Measurements from ENCODE around the gene PBX3.

PBX3 gene

GRCh38 chr9:125883565-125884217, 136.5 kb downstream of the PBX3 start:
- DNase-seq, result no peak

DNA sequence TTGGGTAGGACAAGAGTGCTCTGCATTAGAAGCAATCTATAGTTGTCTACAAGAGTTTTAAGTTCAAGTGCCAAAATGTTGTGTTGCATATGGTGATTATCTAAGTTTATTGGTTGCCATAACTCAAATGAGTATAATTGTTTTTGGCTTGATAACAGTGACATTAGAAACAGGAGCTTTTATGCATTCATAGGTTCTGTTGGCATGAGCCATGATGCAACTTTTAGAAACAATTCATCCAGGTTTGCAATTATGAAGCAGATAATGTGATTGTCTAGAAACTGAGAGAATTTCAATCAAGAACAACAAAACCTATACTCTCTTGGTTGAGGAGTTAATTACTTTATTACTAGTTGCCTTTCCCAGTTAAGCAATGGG, 137.0 kb downstream of the PBX3 start:
- no peak for DNase-seq

- DNase-seq, result no peak
Observed at GRCh38 chr9:125885405-125886034, 138.3 kb downstream of the PBX3 start.

DNA sequence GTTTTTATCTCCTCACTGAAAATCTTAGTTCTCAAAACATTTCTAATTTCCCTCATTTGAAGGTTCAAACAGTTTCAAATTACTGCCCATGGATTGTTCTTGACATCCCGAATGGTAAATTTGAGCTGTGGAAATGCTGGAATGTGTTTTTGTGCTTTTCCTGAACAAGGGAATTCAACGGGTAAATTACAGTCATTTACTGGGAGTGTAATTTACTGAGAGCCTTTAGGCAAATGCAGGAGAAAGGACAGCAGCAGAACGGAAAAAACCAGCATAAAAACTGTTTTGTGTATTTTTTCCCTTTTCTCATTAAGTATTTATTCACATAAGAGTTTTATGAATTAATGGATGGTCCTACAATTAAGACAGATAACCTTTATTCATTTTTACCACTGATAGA, 139.2 kb downstream of the PBX3 start:
- DNase-seq, result no peak

GRCh38 chr9:125887172-125887571, 140.0 kb downstream of the PBX3 start:
- peak; percentile 22 for DNase-seq

DNA sequence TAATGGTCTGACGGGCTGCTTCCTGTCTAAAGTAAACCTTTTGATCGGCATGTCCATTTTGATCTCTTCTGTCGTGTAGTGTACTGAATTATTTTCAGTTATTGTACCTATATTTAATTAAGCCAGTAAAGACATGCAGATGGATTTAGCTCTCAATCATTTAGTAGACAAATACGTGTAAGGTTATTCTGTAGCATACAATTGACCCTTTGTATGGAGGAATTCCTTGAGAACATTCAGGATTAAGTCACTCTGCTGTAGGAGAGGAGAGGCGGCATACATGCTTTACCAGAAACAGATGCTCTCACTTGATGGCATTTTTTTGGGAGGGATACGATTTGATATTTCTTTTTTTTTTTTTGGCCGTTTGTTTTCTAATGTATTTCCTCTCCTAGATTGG, 141.0 kb downstream of the PBX3 start:
- peak; percentile 21 for DNase-seq

DNA sequence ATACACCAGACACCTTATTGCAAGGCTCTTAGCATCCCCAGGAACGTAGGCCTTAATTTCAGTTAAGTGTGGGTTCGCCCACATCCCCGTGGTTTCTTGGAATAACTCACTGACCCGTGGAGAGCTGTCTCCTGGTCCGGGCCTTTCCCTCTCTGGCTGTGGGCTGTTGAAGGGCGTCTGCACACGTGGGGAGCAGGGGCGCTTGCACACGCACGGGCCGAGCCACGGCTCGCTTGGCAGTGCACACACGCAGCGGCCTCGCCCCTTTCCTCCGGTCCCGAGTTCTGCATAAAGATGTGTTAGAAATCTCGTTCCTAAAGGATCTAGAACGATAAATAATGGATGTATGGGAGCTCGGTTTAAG, 141.9 kb downstream of the PBX3 start:
- peak; percentile 53 for DNase-seq

GRCh38 chr9:125889476-125890419, 142.6 kb downstream of the PBX3 start:
- peak; percentile 71 for DNase-seq

DNA sequence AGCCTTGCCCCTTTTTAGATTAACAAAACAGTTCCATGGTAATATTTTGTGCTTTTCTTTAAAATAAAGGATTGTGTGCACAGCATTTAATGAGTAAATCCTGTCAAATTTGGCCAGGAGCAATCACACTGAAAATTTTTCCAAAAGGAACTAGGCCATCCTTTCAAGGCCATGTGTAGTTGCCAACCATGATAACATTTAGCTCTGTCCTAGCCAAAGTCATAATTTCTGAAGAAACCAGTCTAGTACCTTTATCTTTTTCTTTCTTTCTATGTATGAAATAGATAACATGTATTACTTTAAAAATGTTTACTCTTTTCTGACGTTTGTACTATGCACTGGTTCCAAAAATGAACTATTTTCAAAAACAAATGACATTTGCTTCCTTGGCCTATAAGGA, 143.7 kb downstream of the PBX3 start:
- peak; percentile 18 for DNase-seq

DNA sequence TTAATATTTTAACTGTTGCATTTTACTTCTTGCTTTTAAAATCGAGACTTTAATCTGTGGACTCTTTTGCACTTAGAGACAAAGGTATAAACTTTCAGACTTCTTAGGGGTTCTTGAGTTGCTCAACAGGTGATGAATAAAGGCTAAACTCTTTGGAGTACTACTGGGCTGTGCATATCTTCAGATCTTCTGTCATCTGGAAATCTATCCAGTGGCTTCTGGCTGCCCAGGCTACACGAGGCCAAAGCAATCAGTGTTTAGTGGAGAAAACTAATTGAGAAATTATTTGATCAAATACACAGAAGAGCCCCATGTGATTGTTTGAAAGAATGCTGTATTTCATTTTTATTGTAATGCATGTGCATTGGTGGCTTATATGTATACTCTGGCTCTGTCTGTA, 146.1 kb downstream of the PBX3 start:
- DNase-seq, result no peak

- no peak for DNase-seq
Observed at GRCh38 chr9:125894566-125894965, 147.4 kb downstream of the PBX3 start.

GRCh38 chr9:125896404-125896803, 149.2 kb downstream of the PBX3 start:
- DNase-seq, result no peak

- no peak for DNase-seq
Observed at GRCh38 chr9:125896964-125897363, 149.8 kb downstream of the PBX3 start.

DNA sequence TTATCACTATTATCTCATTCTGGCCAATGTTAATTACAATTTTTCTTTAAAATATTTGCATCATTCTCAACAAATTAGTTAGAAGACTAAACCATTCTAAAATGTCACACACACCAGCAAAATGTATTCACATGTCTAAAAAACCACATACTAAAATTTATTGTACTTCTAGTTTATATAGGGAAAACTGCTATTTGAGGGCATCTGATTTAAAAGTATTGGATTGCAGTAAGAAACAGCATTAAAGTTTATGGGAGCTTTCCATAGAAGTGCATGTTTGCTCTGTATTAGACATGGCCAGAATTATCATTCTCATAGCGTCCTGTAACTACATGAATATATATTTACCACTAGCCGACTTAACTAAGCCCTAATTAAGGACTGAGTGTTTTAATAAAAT, 150.3 kb downstream of the PBX3 start:
- no peak for DNase-seq

DNA sequence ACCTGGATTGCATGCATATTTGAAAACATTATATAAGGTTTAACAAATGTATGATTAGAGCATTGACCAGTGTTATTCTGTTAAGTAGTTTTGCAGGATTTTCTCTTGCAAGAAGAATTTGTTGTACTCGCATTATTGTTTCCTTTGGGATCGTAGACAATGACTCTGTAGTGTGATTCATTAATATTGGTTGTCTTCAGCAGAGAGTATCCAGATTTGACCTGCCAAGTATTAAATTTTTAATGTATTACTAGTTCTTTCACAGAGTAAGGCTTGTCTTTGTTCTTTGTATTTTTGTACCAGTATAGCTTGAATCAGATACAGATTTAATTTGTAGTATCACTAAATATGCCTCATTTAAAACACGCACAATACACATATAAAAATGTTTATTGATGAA, 155.0 kb downstream of the PBX3 start:
- DNase-seq, result no peak

DNA sequence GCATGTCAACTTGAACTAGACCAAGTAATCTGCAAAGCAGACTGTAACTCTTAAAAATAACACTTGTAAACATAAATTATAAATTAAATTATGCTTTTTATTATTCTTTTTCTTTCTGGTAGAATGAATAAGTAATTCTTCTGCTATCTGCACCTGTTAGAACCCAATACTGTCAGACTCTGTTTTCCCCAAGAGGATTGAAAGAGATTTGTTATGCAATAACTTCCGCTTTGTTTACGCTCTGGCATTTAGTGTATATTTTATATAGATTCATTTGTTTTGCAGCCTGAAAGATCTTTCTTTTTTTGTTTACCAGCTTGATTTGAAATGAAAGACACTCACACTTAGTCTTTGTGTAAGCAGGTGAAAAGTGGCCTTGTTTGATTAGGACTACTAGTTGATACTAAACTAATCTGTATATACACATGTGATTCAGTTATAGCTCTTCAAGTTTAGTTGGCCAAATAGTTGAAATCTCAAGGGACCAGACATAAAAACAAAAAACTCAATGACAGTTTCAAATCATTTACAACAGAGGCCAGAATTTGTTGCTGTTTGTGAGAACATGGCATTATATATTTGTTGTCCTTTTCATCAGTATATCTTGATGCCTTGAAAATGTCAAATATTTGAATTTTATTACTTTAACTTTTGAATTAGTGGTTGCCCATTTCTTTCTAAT, 155.8 kb downstream of the PBX3 start:
- DNase-seq, result no peak

GRCh38 chr9:125904155-125904851, 157.1 kb downstream of the PBX3 start:
- peak; percentile 35 for DNase-seq

DNA sequence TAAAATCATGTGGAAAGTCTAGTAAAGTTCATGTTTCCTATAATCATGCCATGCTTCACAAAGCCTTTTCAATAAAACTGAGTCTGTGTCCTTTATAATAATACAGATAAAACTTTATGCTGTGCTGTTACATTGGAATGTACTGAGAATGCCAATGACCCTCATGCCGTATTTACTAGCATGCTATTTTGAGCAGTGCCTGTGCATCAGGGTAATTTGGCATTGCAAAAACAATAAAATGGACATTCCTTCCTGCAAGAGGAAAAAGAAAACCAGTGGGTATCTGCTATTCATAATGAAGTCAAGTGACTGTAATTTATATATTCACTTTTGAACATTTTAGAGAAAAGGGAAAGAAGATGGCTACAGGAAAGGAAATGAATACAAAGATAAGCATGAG, 159.0 kb downstream of the PBX3 start:
- DNase-seq, result no peak

DNA sequence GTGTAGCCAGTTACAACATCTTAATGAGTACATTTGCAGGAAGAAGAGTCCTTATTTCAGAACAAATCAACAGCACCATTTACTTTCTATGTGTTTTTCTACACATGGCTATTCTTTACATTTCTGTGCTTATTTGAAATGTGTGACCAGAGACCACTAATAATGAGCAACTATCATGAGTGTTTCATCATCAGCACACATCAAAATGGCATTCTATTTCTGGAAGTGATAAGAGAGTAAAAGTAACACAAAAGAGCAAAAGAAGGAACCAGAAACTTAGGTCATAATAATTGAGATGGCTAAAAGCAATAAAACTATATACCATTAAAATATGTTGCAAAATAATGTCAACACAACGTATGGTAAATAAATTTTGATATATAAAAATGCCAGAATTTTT, 159.7 kb downstream of the PBX3 start:
- no peak for DNase-seq

DNA sequence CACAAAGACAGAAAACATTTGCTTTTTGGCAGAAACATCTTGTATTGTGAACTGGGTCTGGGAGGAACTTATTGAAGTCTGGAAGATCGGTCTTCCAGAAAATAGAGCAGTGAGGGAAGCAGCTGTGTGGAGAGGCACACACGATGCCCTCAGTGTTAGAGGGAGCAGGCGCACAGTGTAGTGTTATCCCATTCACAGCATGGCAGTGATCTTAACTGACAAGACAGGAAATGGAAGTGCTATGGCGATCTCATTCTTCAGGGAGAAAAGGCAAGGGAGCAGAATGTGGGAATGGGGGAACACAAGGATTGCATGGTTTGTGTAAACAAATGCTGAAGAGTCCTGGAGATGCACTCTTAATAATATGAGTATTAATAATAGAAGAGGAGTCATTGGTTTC, 161.0 kb downstream of the PBX3 start:
- DNase-seq, result no peak

DNA sequence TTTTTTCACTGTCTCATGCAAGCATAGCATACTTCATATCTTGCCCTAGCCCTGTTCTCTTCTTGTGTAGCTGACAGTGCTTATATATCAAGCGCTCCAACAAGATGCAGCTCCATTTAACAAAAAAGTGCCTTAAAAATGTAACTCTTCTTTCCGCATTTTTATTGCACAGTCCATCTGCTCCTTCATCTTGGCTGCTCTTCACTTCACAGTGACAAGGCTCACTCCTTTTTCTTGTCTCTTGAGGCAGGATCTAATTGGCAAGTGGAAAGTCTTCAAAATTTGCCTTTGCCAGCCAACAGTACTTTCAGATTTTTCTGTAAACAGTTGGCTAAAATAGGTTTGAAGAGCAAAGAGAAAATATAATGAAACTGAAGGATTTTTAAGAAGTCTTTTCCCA, 161.8 kb downstream of the PBX3 start:
- no peak for DNase-seq

DNA sequence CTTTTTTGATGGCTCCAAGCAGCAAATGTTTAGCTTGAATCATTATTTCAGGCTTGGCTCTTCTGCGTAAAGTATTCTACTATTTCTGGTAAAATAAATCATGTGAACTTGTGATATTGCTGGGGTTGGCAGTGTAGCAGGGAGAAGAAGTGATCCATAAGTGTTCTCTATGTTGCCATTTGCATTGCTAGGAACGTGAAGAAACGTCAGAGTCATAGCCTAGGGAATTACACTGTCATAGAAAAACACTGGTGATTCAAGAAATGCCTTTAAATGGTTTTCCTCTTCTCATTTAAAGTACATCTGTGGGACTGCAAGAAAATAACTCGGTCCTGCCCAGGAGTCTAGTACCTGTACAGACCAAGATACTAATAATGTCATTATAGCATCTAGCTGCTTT, 162.3 kb downstream of the PBX3 start:
- no peak for DNase-seq

DNA sequence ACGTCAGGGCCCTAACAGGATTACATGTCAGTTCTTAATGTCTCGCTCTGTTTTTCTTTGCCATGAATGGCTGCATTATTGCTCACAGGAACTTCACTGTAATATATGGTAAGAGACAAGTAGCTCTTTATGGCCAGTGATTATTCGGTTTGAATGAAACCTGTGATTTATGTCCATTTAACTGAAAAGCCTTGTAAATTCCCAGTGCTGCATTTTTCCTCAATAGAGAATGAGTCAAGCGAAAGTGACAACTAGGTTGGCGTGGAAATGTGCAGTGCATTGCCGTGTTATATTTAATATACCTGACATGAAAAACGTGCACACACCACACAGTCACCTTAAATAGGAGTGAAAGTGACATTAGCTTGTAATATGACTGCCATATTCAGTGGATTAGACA, 163.1 kb downstream of the PBX3 start:
- DNase-seq, result no peak

All from hematopoietic multipotent progenitor cell treated with erythropoietin and hydrocortisone succinate and interleukin-3 and kit ligand, for 6 days (in vitro differentiated cells).